C4-2B (cell line): ENCODE results near the gene CYP4F12.

Experiments used
- CTCF ChIP-seq: fragments of 450-650 bp; conservative IDR thresholded peaks from 2 replicates; pipeline ENCODE4 v1.5.1; 2017; ENCODE audit warnings: mild to moderate bottlenecking
- ZFX ChIP-seq: fragments of 450-650 bp; IDR thresholded peaks from 2 replicates; pipeline ENCODE4 v1.6.1; 2017

- TF ChIP-seq CTCF (no peak), ZFX (no peak)
Observed at GRCh38 chr19:15651791-15652190, 21.1 kb upstream of the CYP4F12 start.
